HCT116 (cell line): Measurements from ENCODE around the gene CAMK1D.

ENCODE experiments used
- POLR2AphosphoS5 ChIP-seq: IDR thresholded peaks from 2 replicates; pipeline ENCODE4 v1.6.1; 2011; ENCODE audit warnings: mild to moderate bottlenecking, low read depth, low read length, moderate library complexity
- TF ChIP-seq, protein P1 (sequence below): IDR thresholded peaks from 2 replicates; pipeline ENCODE4 v1.6.1; 2012; ENCODE audit warnings: low read depth
- TF ChIP-seq, protein P2 (sequence below): IDR thresholded peaks from 2 replicates; pipeline ENCODE4 v1.6.1; 2011; ENCODE audit warnings: mild to moderate bottlenecking, low read length, moderate library complexity; ENCODE audit not compliant: insufficient replicate concordance; ENCODE audit errors: extremely low read depth
- TF ChIP-seq, protein P3 (sequence below), 3 experiments: fragments of 200-600 bp in 1 of 3; sonication (generic) in 1 of 3; IDR thresholded peaks in 2 of 3; conservative IDR thresholded peaks in 1 of 3; 2 replicates each; pipeline ENCODE4 v1.5.1; 2012 to 2017; ENCODE audit warnings: low read depth in 2 of 3, low read length in 2 of 3, antibody characterized with exemption in 1 of 3, borderline replicate concordance in 1 of 3, control low read depth in 1 of 3, mild to moderate bottlenecking in 1 of 3, mixed read lengths in 1 of 3, mixed run types in 1 of 3, moderate library complexity in 1 of 3; ENCODE audit not compliant: insufficient read depth in 1 of 3

DNA sequence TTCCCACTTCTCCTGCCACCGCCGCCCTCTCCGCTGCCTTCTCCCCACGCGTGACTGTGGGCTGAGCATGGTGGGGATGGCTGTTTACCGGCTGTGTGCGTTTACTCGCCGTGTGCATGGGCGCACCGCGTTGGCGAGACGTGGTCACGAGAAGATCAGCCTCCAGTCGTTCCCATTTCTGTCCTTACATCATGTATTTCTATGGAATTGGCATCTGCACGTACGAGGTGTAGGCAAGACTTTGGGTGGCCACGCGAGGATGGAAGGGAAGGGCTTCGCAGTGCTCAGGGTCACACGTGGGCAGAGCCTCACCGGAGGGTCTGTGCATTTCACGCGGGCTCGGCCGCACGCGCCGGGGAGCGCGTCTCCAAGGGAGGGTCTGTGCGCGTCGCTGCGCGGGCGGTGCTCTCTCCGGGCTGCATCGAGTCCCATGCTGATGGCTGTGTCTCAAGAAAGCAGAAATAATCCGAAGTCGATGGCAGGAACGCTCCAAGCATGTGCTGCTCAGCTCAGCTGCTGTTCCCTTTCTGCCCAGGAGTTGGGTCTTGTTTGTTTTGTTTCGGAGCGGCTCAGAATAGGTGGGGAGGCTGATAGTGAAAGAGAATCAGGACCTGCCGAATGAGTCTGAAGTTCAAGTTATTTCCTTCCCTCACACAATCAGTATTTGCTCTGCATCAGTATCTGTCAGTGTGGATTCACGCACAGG lies 973 bp downstream of the CAMK1D start:
- TF ChIP-seq, protein P1, sequence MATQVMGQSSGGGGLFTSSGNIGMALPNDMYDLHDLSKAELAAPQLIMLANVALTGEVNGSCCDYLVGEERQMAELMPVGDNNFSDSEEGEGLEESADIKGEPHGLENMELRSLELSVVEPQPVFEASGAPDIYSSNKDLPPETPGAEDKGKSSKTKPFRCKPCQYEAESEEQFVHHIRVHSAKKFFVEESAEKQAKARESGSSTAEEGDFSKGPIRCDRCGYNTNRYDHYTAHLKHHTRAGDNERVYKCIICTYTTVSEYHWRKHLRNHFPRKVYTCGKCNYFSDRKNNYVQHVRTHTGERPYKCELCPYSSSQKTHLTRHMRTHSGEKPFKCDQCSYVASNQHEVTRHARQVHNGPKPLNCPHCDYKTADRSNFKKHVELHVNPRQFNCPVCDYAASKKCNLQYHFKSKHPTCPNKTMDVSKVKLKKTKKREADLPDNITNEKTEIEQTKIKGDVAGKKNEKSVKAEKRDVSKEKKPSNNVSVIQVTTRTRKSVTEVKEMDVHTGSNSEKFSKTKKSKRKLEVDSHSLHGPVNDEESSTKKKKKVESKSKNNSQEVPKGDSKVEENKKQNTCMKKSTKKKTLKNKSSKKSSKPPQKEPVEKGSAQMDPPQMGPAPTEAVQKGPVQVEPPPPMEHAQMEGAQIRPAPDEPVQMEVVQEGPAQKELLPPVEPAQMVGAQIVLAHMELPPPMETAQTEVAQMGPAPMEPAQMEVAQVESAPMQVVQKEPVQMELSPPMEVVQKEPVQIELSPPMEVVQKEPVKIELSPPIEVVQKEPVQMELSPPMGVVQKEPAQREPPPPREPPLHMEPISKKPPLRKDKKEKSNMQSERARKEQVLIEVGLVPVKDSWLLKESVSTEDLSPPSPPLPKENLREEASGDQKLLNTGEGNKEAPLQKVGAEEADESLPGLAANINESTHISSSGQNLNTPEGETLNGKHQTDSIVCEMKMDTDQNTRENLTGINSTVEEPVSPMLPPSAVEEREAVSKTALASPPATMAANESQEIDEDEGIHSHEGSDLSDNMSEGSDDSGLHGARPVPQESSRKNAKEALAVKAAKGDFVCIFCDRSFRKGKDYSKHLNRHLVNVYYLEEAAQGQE: no peak
- TF ChIP-seq, protein P2, sequence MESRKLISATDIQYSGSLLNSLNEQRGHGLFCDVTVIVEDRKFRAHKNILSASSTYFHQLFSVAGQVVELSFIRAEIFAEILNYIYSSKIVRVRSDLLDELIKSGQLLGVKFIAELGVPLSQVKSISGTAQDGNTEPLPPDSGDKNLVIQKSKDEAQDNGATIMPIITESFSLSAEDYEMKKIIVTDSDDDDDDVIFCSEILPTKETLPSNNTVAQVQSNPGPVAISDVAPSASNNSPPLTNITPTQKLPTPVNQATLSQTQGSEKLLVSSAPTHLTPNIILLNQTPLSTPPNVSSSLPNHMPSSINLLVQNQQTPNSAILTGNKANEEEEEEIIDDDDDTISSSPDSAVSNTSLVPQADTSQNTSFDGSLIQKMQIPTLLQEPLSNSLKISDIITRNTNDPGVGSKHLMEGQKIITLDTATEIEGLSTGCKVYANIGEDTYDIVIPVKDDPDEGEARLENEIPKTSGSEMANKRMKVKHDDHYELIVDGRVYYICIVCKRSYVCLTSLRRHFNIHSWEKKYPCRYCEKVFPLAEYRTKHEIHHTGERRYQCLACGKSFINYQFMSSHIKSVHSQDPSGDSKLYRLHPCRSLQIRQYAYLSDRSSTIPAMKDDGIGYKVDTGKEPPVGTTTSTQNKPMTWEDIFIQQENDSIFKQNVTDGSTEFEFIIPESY: no peak
- TF ChIP-seq POLR2AphosphoS5: no peak
- TF ChIP-seq, protein P3, sequence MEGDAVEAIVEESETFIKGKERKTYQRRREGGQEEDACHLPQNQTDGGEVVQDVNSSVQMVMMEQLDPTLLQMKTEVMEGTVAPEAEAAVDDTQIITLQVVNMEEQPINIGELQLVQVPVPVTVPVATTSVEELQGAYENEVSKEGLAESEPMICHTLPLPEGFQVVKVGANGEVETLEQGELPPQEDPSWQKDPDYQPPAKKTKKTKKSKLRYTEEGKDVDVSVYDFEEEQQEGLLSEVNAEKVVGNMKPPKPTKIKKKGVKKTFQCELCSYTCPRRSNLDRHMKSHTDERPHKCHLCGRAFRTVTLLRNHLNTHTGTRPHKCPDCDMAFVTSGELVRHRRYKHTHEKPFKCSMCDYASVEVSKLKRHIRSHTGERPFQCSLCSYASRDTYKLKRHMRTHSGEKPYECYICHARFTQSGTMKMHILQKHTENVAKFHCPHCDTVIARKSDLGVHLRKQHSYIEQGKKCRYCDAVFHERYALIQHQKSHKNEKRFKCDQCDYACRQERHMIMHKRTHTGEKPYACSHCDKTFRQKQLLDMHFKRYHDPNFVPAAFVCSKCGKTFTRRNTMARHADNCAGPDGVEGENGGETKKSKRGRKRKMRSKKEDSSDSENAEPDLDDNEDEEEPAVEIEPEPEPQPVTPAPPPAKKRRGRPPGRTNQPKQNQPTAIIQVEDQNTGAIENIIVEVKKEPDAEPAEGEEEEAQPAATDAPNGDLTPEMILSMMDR (IDR thresholded peaks at IDR 0.05 in 2 of 3, conservative IDR thresholded peaks at IDR 0.05 in 1 of 3; ENCODE audit: borderline replicate concordance in 1 of 3, insufficient read depth in 1 of 3, low read depth in 2 of 3, low read length in 2 of 3): 0 out of 6 replicates have a peak, but pooled peaks of 1 of the 3 experiments have one; percentile 9
